ENCODE measurements around the gene ZNF319. TPM values are rescaled to one million over a fixed set of nuclear protein-coding genes. Genes with fewer than 3 reads are reported as not detected.

Gene ZNF319
- total RNA-seq, 2 experiments from 2014 or later: 14.6 to 16.8 TPM

DNA sequence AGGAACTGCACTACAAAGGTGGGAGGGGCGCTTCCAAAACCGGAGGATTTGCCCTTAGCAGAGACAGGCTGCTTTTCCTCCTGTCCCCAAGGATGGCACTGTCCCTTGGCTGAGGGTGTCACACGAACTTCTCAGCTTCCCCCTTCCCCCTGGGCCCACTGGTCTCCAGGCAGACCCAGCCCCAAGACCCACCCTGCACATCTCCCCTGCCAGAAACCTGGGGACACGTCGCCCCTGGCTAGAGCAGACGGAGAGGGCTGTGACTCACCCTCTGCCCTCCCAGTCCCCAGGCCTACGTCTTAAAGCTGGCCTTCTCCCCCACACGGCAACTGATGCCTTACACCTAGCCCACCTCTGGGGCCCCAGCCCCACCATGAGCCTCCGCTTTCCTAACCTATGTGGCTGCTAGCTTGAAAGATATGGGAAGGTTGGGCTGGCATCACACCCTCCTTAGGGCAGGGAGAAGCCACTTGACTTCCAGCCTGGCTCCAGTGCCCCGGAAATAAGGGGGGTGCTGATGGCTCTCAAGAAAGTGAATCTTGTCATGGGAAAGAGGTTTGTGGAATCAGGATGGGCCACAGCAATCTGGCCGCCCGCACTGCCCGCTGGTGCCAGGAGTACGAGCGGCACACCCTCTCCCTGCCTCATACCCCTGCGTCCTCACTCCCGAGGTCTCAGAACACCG lies 4.6 kb downstream of the ZNF319 start:
- Mint-ChIP-seq H3K4me1 (peaks cover 46% of the 10 kb centered on the region), H3K36me3 (peaks cover 19% of the 10 kb centered on the region), H3K4me3 (no peak overlapping the region), H3K27me3 (no peaks in the 10 kb centered on the region), H3K27ac (no peak overlapping the region), H3K9me3 (ENCODE audit: low read depth) (no peaks in the 10 kb centered on the region)
- ATAC-seq: no peak
- CTCF ChIA-PET: interaction anchor here (0.7 to 1.4 kb wide), 2 partner anchors 90 to 96 kb away, joined by 3 to 4 read pairs; no protein-coding TSS in a partner anchor
- DNase-seq: no peak

DNA sequence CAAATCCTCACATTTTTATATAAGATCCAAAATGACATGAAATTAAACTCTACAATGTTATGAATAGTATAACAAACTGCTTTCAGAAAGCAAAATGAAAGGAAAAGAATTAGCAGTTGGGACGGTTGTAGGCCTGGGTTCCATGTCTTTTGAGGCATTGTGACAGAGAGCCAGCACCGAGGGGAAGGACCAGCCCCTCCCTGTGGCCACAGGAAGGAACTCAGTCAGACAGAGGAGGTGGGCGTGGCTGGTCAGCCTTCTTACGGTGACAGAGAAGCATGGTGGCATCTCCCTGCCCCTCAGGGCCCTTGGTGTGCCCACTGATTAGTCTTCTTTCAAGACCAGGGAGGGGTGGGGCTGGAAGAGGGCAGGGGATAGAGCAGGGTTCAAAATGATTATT lies 5.7 kb downstream of the ZNF319 start:
- Mint-ChIP-seq H3K27me3 (no peaks in the 10 kb centered on the region), H3K9me3 (ENCODE audit: low read depth) (no peaks in the 10 kb centered on the region), H3K4me1 (peaks cover 46% of the 10 kb centered on the region), H3K4me3 (no peak overlapping the region), H3K36me3 (peaks cover 19% of the 10 kb centered on the region), H3K27ac (peak overlapping the region; percentile 46)
- ATAC-seq (peak; percentile 37), DNase-seq (peak; percentile 83)
- CTCF ChIA-PET: interaction anchor here (1.2 kb wide), 1 partner anchor 92 kb away, joined by 3 read pairs; no protein-coding TSS in a partner anchor

DNA sequence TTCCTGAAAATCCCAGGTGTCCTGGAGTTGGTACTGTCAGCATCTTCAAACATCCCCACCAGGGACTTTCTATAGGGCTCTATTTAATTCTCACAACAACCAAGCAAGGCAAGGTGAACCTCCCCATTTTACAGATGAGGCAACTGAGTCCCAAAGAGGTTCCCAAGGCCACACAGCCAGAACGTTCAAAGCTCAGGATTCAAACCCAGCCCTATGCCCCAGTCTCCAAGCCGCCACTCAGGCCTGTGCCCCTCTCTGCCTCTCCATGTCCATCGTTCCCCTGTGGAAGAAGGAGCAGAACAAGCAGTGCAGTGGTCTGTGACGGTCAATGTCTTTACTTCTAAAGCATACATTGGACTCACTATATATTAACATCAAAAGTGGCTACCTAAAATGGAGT lies 6.1 kb downstream of the ZNF319 start:
- Mint-ChIP-seq H3K4me1 (peaks cover 44% of the 10 kb centered on the region), H3K27me3 (no peaks in the 10 kb centered on the region), H3K27ac (peak overlapping the region; percentile 46), H3K4me3 (no peak overlapping the region), H3K9me3 (ENCODE audit: low read depth) (no peaks in the 10 kb centered on the region), H3K36me3 (peaks cover 19% of the 10 kb centered on the region)
- no peak for DNase-seq
- CTCF ChIA-PET: interaction anchor here (1.2 kb wide), 1 partner anchor 92 kb away, joined by 3 read pairs; no protein-coding TSS in a partner anchor
- ATAC-seq: no peak

DNA sequence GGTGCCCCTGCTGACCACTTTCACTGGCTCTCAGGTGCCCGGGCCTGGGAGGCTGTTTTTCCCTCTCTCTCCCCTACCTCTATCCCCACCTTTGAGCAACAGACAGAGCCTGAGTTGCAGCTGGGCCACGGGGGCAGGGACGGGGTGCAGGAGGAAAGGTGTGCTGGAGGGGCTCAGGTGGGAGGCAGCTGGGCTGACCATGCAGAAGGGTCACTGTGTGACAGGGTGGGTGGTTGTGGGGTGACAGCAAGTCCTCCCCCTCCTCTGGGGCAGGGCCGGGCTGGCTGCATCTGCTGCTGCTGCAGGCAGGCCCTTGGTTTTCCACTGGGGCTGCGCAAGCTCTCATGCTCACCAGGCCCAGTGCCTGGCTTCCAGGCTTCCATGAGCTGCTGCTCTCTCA lies 6.6 kb downstream of the ZNF319 start:
- CTCF ChIA-PET: interaction anchor here (1.1 to 1.2 kb wide), 2 partner anchors 87 to 92 kb away, joined by 3 read pairs; no protein-coding TSS in a partner anchor
- Mint-ChIP-seq H3K27ac (peak overlapping the region; percentile 5), H3K9me3 (ENCODE audit: low read depth) (no peaks in the 10 kb centered on the region), H3K36me3 (peaks cover 19% of the 10 kb centered on the region), H3K4me1 (peaks cover 39% of the 10 kb centered on the region), H3K4me3 (no peak overlapping the region), H3K27me3 (no peaks in the 10 kb centered on the region)
- DNase-seq: no peak
- no peak for ATAC-seq

DNA sequence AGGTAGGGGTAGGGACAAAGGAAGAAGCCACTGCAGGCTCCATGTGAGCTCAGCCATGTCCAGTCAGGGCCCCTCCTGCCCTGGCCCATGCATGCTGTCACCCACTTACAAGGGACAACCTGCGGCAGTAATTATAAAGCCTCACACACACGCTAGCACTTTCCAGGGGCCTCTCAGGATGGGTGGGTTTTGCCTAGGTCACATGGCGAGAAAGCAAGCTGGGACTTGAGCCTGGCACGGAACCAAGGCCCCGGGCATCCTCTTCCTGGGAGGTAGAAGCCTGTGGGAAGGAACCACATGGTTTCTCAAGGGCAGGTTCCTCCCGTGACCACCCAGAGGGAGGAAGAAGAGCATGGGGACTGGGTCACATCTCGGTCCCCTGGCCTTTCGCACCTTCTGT lies 7.0 kb downstream of the ZNF319 start:
- peaks cover 35% of the 10 kb centered on the region for H3K4me1 Mint-ChIP-seq
- H3K27ac Mint-ChIP-seq: no peak overlapping the region
- DNase-seq: no peak
- H3K4me3 Mint-ChIP-seq: no peak overlapping the region
- H3K36me3 Mint-ChIP-seq: peaks cover 19% of the 10 kb centered on the region
- no peaks in the 10 kb centered on the region for H3K9me3 Mint-ChIP-seq (ENCODE audit: low read depth)
- CTCF ChIA-PET: interaction anchor here (1.1 kb wide), 1 partner anchor 87 kb away, joined by 3 read pairs; no protein-coding TSS in a partner anchor
- no peaks in the 10 kb centered on the region for H3K27me3 Mint-ChIP-seq
- no peak for ATAC-seq

DNA sequence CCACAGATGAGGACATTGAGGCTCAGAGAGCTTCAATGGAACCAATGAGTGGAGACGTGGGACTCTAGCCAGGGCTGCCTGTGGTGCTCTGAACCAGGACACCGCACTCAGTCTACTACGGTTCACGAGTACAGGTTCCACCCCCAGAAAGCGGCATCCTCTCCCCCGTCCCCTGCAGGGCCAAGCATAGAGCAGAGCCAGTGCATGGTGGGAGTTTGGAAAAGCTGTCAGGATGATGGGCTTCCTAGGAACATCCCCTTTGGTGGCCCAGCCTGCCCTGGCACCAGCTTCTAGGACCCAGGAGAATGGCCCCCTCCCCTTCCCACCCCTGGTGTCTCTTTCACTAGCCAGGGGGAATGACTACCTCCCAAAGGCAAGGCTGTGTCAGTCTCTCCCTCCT lies 8.4 kb downstream of the ZNF319 start:
- Mint-ChIP-seq H3K4me3 (no peak overlapping the region), H3K27ac (no peak overlapping the region), H3K9me3 (ENCODE audit: low read depth) (no peaks in the 10 kb centered on the region), H3K4me1 (peaks cover 21% of the 10 kb centered on the region), H3K36me3 (peaks cover 10% of the 10 kb centered on the region), H3K27me3 (no peaks in the 10 kb centered on the region)
- DNase-seq: no peak
- ATAC-seq: no peak
- CTCF ChIA-PET: interaction anchor here (1.0 kb wide), 2 partner anchors 86 to 92 kb away, joined by 3 read pairs; no protein-coding TSS in a partner anchor

DNA sequence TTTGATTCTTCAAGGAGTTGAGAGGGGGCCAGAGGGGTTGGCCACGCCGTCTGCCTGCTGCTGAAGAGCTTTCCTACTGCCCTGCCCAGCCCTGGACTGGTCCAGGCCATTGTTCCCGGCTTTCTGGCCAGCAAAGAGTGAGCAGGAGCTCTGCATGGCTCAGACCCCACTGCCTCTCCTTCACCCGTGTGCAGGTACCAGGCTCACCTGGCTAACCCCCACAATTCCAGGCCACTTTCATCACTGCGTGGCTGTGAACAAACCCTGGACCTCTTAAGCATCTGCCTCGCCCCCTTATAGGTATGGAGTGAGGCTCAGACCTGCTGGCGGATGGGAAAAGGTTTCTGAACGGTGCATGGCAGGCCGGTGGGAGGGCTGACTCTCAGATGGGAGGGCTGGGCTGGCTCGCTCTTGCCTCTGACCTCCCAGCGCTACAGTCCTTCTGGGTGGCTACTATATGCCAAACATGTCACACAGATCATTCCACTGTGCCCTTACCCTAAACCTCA lies 8.9 kb downstream of the ZNF319 start:
- Mint-ChIP-seq H3K27me3 (no peaks in the 10 kb centered on the region), H3K27ac (no peak overlapping the region), H3K4me1 (peaks cover 20% of the 10 kb centered on the region), H3K4me3 (no peak overlapping the region), H3K36me3 (peaks cover 7% of the 10 kb centered on the region), H3K9me3 (ENCODE audit: low read depth) (no peaks in the 10 kb centered on the region)
- ATAC-seq (no peak), DNase-seq (no peak)
- CTCF ChIA-PET: interaction anchor here (1.0 kb wide), 1 partner anchor 85 kb away, joined by 3 read pairs; no protein-coding TSS in a partner anchor

DNA sequence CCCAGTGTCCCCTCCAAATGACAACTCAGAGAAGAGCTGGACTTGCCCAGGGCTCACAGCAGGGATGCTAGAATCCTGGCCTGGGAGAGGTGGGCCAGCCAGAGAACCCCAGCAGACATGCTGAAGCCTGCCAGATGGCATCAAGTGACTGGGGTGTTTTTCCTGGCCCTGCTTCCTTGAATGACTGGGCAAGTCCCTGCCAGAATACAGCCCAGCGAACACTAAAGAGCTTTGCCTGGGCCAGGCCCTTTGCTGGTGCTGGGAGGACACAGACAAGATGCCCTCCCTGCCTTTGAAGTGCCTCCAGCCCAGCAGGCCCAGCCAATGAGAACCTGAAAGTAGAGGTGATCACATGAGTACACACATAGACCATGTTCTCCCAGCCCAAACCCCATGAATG lies 11.5 kb downstream of the ZNF319 start:
- Mint-ChIP-seq H3K36me3 (no peaks in the 10 kb centered on the region), H3K27me3 (peaks cover 9% of the 10 kb centered on the region), H3K27ac (no peak overlapping the region), H3K4me3 (no peak overlapping the region), H3K9me3 (ENCODE audit: low read depth) (no peaks in the 10 kb centered on the region), H3K4me1 (peaks cover 12% of the 10 kb centered on the region)
- CTCF ChIA-PET: interaction anchor here (6.4 kb wide), 1 partner anchor 11 kb away, joined by 34 read pairs; the partner anchor contains the start of genes USB1 and ZNF319
- DNase-seq (no peak), ATAC-seq (no peak)

DNA sequence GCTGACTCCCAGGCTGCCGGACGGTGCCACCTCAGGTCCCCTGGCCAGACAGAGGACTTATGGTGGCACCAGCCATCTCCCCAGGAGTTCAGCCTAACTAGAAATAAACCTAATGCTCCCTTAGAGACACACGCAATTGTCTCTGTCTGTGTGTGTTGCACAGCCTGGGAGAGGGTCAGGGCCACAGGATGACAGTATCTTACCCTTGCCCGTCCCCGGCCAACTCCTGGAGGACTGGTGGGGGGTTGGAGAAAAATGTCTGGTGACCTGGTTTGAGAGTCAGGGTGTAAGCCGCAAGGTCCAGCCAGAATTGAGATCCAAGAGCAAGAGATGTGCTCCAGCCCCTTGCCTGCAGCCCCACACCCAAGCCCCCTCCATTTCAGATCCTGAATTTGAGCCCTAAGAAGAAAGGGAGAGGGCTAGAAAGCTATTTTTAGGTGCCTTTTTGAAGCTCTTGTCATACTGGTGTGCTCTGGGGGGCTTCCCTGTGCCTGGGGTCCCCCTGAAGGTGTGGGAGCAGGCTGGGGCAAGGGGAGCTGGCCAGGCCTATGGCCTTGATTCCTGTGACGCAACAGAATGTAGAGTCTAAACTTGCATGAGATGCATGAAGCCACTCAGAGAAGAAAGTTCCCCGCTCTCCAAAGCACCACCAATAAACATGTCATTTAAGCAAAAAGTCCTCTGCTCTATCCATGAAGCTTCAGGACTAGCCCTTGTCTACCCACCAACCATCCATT lies 12.9 kb downstream of the ZNF319 start:
- H3K4me1 Mint-ChIP-seq: peaks cover 12% of the 10 kb centered on the region
- DNase-seq (no peak), ATAC-seq (no peak)
- peaks cover 9% of the 10 kb centered on the region for H3K27me3 Mint-ChIP-seq
- H3K27ac Mint-ChIP-seq: no peak overlapping the region
- no peaks in the 10 kb centered on the region for H3K36me3 Mint-ChIP-seq
- H3K9me3 Mint-ChIP-seq (ENCODE audit: low read depth): no peaks in the 10 kb centered on the region
- CTCF ChIA-PET: interaction anchor here (6.4 kb wide), 1 partner anchor 13 kb away, joined by 34 read pairs; the partner anchor contains the start of genes USB1 and ZNF319
- no peak overlapping the region for H3K4me3 Mint-ChIP-seq

DNA sequence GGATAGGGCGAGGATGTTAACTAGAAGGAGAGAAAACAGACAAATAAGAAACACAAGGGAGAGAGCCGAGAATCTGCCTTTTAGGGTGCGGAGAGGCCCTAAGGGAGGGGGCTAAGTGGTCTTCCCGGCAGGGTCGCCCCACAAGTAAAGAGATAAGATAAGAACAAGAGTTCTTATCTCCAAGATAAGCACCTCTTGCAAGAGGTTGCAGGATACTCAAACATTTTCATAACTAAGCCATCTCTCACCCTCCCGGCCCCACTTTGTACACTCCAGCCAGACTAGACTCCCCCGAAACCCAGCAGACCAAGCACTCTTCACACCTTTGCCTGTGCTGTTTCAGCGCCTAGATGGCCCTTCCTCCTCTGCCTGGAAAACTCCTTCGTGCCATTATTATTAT lies 14.3 kb downstream of the ZNF319 start:
- Mint-ChIP-seq H3K4me3 (no peak overlapping the region), H3K27ac (no peak overlapping the region), H3K27me3 (peaks cover 13% of the 10 kb centered on the region), H3K36me3 (no peaks in the 10 kb centered on the region), H3K9me3 (ENCODE audit: low read depth) (no peaks in the 10 kb centered on the region), H3K4me1 (peaks cover 12% of the 10 kb centered on the region)
- CTCF ChIA-PET: interaction anchor here (6.4 kb wide), 1 partner anchor 14 kb away, joined by 34 read pairs; the partner anchor contains the start of genes USB1 and ZNF319
- ATAC-seq: no peak
- no peak for DNase-seq

DNA sequence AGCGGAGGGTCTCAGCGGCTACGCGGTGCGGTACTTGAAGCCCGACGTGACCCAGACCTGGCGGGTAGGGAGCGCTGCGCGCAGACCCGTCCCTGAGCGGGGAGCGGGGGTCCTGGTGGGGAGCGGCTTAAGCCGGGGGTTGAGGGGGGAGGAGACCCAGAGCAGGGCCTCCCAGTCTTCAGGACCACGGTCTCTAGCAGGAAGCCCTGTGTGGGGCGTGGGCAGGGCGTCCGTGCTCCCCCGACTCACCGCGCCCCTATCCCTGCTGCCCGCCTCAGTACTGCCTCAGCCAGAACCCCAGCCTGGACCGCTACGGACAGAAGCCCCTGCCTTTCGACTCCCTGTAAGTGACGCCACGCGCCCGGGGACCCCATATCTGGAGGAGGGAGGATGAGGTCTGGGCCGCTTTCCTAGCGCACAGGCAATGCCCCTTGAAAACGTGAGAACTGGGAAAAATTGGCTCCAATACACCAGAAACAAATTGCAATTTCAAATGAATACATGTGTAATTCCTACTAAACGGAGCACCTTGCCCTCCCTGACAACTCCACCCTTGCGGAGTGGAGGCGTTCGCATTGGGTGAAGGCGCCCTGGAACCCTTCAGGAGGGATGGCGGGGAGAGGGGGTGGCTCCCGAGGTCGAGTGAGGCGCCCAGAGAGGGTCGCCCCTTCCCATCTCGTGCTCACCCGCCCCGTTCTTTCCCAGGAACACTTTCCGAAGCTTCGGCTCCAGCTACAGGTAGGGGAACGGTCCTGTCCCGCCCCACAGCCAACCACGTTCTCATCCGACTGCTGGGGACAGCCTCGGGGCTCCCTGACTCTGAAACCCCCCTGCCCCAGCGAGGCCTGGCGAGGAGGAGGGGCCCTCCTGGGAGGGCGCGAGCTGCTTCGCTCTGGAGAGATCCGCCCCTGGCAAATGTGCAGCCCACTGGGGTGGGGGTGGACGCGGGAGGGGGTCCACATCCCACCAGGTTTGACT lies 15.0 kb downstream of the ZNF319 start:
- peaks cover 12% of the 10 kb centered on the region for H3K4me1 Mint-ChIP-seq
- H3K9me3 Mint-ChIP-seq (ENCODE audit: low read depth): no peaks in the 10 kb centered on the region
- peak; percentile 57 for ATAC-seq
- no peaks in the 10 kb centered on the region for H3K36me3 Mint-ChIP-seq
- no peak for DNase-seq
- CTCF ChIA-PET: interaction anchor here (0.6 to 6.4 kb wide), 3 partner anchors 15 to 147 kb away, joined by 3 to 34 read pairs (median 3); partner anchors contain the start of genes USB1 and ZNF319
- peak overlapping the region; percentile 81 for H3K4me3 Mint-ChIP-seq
- H3K27ac Mint-ChIP-seq: peak overlapping the region; percentile 73
- H3K27me3 Mint-ChIP-seq: peaks cover 13% of the 10 kb centered on the region

DNA sequence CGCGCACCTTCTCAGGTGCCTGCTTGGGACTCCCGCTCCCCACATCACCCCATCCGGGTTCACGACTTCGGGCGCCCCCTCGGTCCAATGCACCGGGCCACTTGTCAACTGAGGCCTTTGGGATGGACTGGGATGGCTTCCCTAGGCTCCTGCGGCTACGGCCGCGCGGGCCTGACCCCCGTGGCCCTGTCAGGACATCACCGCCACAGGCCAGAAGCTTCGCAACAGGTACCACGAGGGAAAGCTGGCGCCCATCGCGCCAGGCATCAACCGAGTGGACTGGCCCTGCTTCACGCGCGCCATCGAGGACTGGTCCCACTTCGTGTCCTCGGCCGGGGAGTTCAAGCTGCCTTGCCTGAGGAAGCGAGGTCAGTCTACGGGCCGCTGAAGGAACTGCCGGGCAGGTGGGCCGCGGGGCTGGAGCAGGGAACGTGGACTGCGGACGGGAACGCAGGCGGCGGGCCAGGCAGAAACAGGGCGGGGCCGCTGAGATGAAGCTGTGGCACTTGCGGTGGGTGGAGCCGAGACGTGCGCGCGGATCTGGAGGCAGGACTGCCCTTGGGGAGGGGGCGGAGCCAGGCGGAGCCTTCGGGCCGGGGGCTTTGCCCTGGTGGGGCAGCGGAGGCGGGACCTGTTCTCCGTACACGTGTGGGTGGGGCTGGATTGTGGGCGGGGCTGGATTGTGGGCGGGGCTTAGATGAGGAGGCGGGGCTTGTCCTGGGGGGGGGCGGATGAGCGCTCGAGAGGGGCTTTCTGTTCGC lies 15.8 kb downstream of the ZNF319 start:
- CTCF ChIA-PET: interaction anchor here (0.6 to 6.4 kb wide), 3 partner anchors 16 to 148 kb away, joined by 3 to 34 read pairs (median 3); partner anchors contain the start of genes USB1 and ZNF319
- H3K4me3 Mint-ChIP-seq: peak overlapping the region; percentile 81
- H3K27me3 Mint-ChIP-seq: peaks cover 13% of the 10 kb centered on the region
- DNase-seq: peak; percentile 96
- no peaks in the 10 kb centered on the region for H3K9me3 Mint-ChIP-seq (ENCODE audit: low read depth)
- H3K27ac Mint-ChIP-seq: peak overlapping the region; percentile 73
- H3K36me3 Mint-ChIP-seq: no peaks in the 10 kb centered on the region
- H3K4me1 Mint-ChIP-seq: peaks cover 12% of the 10 kb centered on the region
- peak; percentile 98 for ATAC-seq
